ENCODE results near the gene IL11RA.

DNA sequence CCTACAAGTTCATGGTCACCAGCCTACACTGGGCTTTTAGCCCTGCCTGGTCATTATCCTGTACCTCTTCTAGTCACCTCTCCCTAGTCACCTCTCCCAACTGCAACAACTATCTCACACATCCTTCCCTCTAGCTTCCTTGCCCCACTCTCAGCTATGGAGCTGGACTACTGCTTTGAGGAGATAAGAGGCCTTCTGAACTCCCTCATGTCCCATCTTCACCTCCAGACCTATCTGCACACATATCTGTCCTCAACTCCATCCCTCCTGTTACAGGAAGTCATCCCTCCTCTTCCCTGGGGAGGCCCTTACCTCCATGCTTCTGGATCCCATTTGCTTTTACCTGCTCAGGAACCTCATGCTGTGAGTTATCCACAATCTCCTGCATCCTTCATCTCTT lies 45.8 kb upstream of the IL11RA start:
- TF ChIP-seq, protein P1, sequence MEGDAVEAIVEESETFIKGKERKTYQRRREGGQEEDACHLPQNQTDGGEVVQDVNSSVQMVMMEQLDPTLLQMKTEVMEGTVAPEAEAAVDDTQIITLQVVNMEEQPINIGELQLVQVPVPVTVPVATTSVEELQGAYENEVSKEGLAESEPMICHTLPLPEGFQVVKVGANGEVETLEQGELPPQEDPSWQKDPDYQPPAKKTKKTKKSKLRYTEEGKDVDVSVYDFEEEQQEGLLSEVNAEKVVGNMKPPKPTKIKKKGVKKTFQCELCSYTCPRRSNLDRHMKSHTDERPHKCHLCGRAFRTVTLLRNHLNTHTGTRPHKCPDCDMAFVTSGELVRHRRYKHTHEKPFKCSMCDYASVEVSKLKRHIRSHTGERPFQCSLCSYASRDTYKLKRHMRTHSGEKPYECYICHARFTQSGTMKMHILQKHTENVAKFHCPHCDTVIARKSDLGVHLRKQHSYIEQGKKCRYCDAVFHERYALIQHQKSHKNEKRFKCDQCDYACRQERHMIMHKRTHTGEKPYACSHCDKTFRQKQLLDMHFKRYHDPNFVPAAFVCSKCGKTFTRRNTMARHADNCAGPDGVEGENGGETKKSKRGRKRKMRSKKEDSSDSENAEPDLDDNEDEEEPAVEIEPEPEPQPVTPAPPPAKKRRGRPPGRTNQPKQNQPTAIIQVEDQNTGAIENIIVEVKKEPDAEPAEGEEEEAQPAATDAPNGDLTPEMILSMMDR (conservative IDR thresholded peaks at IDR 0.05; ENCODE audit: low read length) = no peak
- no peak for TF ChIP-seq EZH2phosphoT487 (IDR thresholded peaks at IDR 0.05; ENCODE audit: borderline replicate concordance, low read depth, low read length)

Measured in OCI-LY7 (cell line).